Measurements from ENCODE around the gene ALPK3.
"Not testable (repeated sequence)": the region's sequence is repeated elsewhere in the genome, so short reads cannot be mapped to it uniquely, and the experiment has no call there.

The ALPK3 gene

GRCh38 chr15:84874981-84875699 lies 58.0 kb downstream of the ALPK3 start:
- no peak for DNase-seq (ENCODE audit: low spot score)

- DNase-seq (ENCODE audit: low spot score), result no peak
Observed at GRCh38 chr15:84876269-84876668, 59.1 kb downstream of the ALPK3 start.

GRCh38 chr15:84877701-84878100 lies 60.5 kb downstream of the ALPK3 start:
- not testable (repeated sequence) for DNase-seq (ENCODE audit: low spot score)

GRCh38 chr15:84878504-84878903 lies 61.3 kb downstream of the ALPK3 start:
- DNase-seq (ENCODE audit: low spot score), result no peak

GRCh38 chr15:84879088-84879780 lies 62.1 kb downstream of the ALPK3 start:
- no peak for DNase-seq (ENCODE audit: low spot score)

- DNase-seq (ENCODE audit: low spot score), result no peak
Observed at GRCh38 chr15:84880007-84880406, 62.9 kb downstream of the ALPK3 start.

- DNase-seq (ENCODE audit: low spot score), result no peak
Observed at GRCh38 chr15:84880822-84881519, 63.8 kb downstream of the ALPK3 start.

- no peak for DNase-seq (ENCODE audit: low spot score)
Observed at GRCh38 chr15:84881520-84881830, 64.3 kb downstream of the ALPK3 start.

- DNase-seq (ENCODE audit: low spot score), result no peak
Observed at GRCh38 chr15:84883466-84883865, 66.3 kb downstream of the ALPK3 start.

GRCh38 chr15:84883916-84884781 lies 67.0 kb downstream of the ALPK3 start, which contains the start of gene SLC28A1:
Gene SLC28A1 (plus strand): TSS chr15:84884662. CDS start chr15:84887761, 3,099 bp downstream.
- DNase-seq (ENCODE audit: low spot score), result no peak

- DNase-seq (ENCODE audit: low spot score), result no peak
Observed at GRCh38 chr15:84885801-84886200, 68.6 kb downstream of the ALPK3 start.

GRCh38 chr15:84886211-84886983 lies 69.2 kb downstream of the ALPK3 start:
- no peak for DNase-seq (ENCODE audit: low spot score)

GRCh38 chr15:84886984-84887299 lies 69.8 kb downstream of the ALPK3 start:
- no peak for DNase-seq (ENCODE audit: low spot score)

GRCh38 chr15:84887938-84888337 lies 70.8 kb downstream of the ALPK3 start:
- no peak for DNase-seq (ENCODE audit: low spot score)

- no peak for DNase-seq (ENCODE audit: low spot score)
Observed at GRCh38 chr15:84888639-84889038, 71.5 kb downstream of the ALPK3 start.

GRCh38 chr15:84889313-84889990 lies 72.3 kb downstream of the ALPK3 start:
- DNase-seq (ENCODE audit: low spot score), result no peak

- no peak for DNase-seq (ENCODE audit: low spot score)
Observed at GRCh38 chr15:84889991-84890669, 73.0 kb downstream of the ALPK3 start.

- no peak for DNase-seq (ENCODE audit: low spot score)
Observed at GRCh38 chr15:84890670-84891162, 73.6 kb downstream of the ALPK3 start.

- no peak for DNase-seq (ENCODE audit: low spot score)
Observed at GRCh38 chr15:84891339-84891738, 74.2 kb downstream of the ALPK3 start.

- DNase-seq (ENCODE audit: low spot score), result no peak
Observed at GRCh38 chr15:84892786-84893307, 75.7 kb downstream of the ALPK3 start.
